GM03348 (cell line): Measurements from ENCODE around the gene IL12RB1.
"Not testable (repeated sequence)": the region's sequence is repeated elsewhere in the genome, so short reads cannot be mapped to it uniquely, and the experiment has no call there.

ENCODE experiments used
- DNase-seq: peaks from one replicate; pipeline ENCODE4 v3.0.0; 2012; ENCODE audit warnings: low spot score

Gene IL12RB1

GRCh38 chr19:18089726-18090125 is 3.0 kb upstream of the IL12RB1 start:
- DNase-seq: no peak

- not testable (repeated sequence) for DNase-seq
Measured at GRCh38 chr19:18089096-18089541, 2.4 kb upstream of the IL12RB1 start.

- DNase-seq: no peak
Measured at GRCh38 chr19:18085702-18086457, 854 bp downstream of the IL12RB1 start.

DNA sequence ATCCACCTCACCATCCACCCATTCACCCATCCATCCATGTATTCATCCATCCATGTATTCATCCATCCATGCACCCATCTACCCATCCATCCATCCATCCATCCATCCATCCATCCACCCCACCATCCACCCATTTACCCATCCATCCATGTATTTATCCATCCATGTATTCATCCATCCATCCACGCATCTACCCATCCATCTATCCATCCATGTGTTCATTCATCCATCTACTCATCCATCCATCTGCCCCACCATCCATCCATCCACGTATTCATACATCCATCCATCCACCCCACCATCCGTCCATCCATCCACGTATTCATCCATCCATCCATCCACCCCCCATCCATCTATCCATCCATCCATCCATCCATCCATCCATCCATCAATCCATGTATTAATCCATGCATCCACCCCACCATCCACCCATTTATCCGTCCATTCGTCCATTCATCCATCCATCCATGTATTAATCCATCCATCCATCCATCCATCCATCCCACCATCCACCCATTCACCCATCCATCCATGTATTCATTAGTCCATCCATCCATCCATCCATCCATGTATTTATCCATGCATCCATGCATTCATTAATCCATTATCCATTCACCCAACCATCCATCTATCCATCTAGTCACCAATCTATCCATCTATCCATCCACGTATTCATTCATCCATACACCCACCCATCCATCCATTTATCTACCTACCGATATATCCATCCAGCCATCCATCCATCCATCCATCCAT is 2.6 kb downstream of the IL12RB1 start:
- no peak for DNase-seq

- DNase-seq: no peak
Measured at GRCh38 chr19:18074192-18074591, 12.5 kb downstream of the IL12RB1 start.

DNA sequence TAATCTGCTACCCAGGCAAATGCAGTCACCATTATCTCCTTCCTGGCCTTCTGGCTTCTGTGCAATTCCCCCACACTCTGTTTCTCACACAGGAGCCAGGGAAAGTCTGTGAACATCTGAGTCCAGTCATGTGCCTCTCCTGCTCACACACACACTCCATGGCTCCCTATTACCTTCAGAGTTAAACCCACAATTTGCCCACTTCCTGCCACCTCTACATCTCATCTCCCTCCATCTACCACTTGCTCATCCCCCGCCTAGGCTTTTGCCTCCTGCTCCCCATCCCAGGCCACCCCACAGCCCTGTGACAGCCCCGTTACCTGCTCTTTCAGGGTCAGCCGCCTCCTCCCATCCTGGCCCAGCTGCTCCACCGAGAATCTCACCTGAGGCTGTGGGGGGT is 13.5 kb downstream of the IL12RB1 start:
- no peak for DNase-seq

DNA sequence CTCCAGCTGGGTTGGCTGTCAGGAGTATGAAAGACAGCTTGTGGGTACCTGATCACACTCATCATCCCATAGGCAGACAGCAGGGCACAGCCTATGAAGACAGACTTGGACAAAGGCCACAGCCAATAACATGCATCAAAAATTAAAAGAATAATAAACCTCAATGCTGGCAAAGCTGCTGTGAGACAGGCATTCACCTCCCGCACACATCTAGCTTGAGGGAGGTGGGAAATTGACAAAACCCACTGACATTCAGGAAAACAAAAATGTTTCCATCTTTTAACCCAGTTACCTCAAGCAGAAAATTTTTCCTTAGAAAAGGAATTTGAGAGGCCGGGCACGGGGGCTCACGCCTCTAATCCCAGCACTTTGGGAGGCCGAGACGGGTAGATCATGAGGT is 14.4 kb downstream of the IL12RB1 start:
- no peak for DNase-seq

DNA sequence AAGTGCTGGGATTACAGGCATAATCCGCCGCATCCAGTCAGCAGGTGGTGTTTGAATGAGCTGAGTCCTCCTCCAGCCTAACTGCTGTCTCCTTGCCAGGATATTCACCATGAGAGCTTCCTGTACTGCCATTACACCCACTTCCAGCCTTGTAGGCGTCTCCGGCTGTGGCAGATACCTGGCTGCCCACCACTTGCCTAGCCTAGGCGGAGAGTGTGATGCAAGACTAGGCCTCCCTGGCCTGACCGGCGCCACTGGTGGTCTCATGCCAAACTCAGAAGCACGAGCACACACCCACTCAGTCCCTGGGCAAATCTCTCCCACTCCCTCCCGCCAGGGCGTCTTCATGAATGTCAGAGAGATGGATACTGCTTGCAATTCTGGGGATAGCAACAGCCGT is 16.6 kb downstream of the IL12RB1 start:
- DNase-seq: no peak

- no peak for DNase-seq
Measured at GRCh38 chr19:18069383-18069782, 17.4 kb downstream of the IL12RB1 start.

DNA sequence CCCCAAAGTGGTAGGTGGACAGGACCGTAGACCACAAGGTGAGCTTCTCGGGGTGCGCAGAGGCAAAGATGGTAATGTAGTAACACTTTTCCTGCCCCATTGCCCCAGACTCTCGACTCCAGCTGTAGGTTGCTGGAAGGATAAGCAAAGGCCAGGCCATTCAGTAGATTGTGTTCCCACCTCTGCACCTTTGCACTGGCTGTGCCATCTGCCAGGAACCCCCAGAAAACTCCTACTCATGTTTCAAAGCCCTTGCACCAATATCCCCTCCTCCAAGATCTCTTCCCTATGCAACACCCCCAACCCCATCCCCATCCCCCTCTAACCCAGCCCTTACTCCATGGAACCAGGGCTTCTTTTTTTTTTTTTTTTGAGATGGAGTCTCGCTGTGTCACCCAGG is 18.3 kb downstream of the IL12RB1 start:
- DNase-seq: no peak

GRCh38 chr19:18065173-18065495 is 21.6 kb downstream of the IL12RB1 start:
- DNase-seq: no peak

GRCh38 chr19:18063463-18063862 is 23.3 kb downstream of the IL12RB1 start:
- DNase-seq: no peak

DNA sequence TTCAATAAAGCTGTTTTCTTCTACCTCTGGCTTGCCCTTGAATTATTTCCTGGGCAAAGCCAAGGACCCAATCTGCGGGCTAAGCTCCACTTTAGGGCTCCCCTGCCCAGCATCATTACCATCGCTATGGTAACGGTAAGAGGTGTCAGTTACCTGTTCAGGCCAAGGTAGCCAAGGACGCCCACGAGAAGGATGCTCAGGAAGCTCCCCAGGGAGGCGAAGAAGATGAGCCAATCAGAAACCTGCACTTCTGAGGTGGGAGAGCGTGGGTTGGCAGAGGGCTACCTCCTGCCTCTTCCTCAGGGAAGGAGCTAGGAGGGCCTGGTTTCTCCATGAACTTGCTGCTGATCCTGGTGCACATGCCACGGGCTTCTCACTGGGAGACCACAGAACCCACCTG is 24.7 kb downstream of the IL12RB1 start:
- DNase-seq: no peak

DNA sequence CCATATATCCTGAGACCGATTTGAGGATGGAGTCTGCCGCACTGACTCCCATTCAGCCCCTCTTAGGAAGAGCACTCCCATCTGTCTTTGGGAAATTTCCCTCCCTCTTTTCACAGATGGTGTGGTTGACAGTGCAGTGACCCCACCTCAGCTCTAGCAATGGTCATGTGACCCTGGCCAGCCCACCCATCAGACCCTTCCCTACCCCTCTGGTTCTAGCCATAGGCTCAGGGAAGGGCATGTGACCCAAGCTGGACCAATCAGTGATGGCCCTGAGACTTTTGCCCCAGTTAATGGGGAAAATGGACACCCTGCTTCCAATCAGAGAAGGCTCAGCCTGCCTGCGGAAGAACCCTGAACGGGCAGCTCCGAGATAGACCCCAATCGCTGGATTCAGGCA is 26.3 kb downstream of the IL12RB1 start:
- DNase-seq: no peak

- no peak for DNase-seq
Measured at GRCh38 chr19:18059902-18060301, 26.8 kb downstream of the IL12RB1 start.

DNA sequence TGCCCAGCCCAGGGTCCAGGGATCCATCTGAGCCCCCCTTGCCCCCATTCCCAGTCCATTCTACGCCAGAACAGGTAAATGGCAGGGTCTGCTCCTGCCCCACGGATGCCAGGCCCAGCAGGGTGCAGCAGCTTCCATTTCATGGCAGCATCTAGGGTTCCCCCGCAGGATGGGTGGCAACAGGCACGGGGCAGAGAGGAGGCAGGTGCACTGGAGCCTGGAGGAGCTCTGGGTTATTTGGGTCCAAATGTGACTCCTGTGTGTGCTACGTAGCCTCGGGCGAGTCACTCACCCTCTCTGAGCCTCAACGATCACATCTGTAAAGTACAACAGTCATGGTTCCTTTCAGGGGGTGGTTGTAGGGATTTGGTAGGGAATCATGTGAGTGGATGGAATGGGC is 27.4 kb downstream of the IL12RB1 start:
- no peak for DNase-seq

- DNase-seq: peak; percentile 94
Measured at GRCh38 chr19:18058208-18059009, 28.3 kb downstream of the IL12RB1 start.

- no peak for DNase-seq
Measured at GRCh38 chr19:18057557-18057956, 29.2 kb downstream of the IL12RB1 start.

DNA sequence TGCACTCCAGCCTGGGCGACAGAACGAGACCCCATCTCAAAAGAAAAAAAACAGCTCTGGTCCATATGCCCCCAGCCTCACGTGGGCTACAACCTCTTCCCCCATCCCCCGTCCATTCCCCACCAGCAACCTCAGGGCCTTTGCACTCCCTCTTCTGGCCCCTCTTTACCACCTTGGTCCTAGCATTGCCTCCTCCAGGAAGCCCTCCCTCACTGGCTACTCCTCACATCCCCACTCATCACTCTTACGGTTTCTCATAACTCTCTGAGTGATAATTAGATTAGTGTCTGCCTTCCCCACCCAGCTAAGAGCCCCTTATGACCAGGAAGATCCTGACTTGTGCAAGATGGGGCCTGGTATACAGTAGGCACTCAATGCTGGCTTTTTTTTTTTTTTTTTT is 30.8 kb downstream of the IL12RB1 start:
- DNase-seq: no peak

DNA sequence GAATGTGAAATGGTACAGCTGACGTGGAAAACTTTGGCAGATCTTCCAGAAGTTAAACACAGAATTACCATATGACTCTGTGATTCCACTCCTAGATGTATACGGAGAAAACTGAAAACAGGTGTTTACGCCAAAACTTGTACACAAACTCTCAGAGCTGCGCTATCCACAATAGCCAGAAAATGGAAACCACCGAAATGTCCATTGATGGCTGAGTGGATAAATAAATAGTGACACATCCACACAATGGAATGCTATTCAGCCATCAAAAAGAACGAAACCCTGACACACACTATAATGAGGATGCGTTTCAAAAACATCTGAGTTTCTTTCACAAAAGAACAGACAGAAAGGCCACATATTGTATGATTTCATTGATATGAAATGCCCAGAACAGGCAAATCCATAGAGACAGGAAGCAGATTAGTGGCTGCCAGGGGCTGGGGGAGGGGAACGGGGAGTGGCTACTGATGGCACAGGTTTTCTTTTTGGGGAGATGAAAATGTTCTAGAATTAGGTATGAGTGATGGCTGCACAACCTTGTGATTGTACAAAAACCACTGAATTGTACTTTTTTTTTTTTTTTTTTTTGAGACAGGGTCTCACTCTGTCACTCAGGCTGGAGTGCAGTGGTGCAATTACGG is 33.0 kb downstream of the IL12RB1 start:
- DNase-seq: no peak

- peak; percentile 56 for DNase-seq
Measured at GRCh38 chr19:18051887-18052286, 34.8 kb downstream of the IL12RB1 start.

- peak; percentile 40 for DNase-seq
Measured at GRCh38 chr19:18049385-18049784, 37.3 kb downstream of the IL12RB1 start.
